ENCODE measurements around the gene NRG4. TPM values are rescaled to one million over a fixed set of nuclear protein-coding genes. Genes with fewer than 3 reads are reported as not detected.

NRG4 gene
- total and polyA plus RNA-seq, 9 of the 15 experiments (the other 6 are each of a cell fraction or from before 2014, with no cell fraction given): 0.33 to 2.5 (median 0.76) TPM

DNA sequence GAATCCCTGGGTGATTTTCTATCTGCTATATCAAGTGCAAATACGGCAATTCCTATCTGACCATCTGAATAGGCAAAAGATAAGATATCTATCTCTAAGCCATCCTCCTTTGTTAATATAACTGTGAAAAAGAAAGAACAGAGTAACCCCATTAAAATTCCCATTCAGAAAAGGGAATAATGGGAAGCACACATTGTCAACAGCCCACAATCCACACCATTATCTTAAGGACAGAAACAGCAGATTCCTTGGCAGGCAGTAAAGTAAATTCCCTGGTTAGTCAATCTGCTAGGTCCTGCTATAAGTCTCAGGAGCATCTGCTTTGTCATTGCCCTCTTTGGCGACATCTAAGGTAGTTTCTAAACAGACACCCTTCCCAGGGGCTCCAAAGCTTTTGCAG is 21.9 kb upstream of the NRG4 start:
- no peak overlapping the region for H3K27ac ChIP-seq (ENCODE audit: extremely low read depth, low read depth, low read length)
- ATAC-seq: no peak
- TF ChIP-seq EP400 (IDR thresholded peaks at IDR 0.05) (no peak), ZBTB1 (CRISPR knock-in tag; IDR thresholded peaks at IDR 0.05; ENCODE audit: borderline replicate concordance, low read depth) (no peak), YY1 (IDR thresholded peaks at IDR 0.05; ENCODE audit: borderline replicate concordance in 1 of 3, control insufficient read depth in 1 of 3, extremely low read depth in 1 of 3, insufficient read depth in 3 of 3, insufficient read length in 1 of 3, insufficient replicate concordance in 2 of 3, low read depth in 1 of 3, low read length in 2 of 3) (no peak), PHB (CRISPR knock-in tag; IDR thresholded peaks at IDR 0.05) (no peak), ZNF586 (CRISPR knock-in tag; conservative IDR thresholded peaks at IDR 0.05) (no peak), ZNF174 (CRISPR knock-in tag; IDR thresholded peaks at IDR 0.05) (no peak), HNRNPL (IDR thresholded peaks at IDR 0.05; ENCODE audit: low read depth, low read length) (no peak), CEBPG (CRISPR knock-in tag; IDR thresholded peaks at IDR 0.05) (no peak), CEBPG (tag; conservative IDR thresholded peaks at IDR 0.05 in 1 of 2, IDR thresholded peaks at IDR 0.05 in 1 of 2) (no peak), HCFC1 (IDR thresholded peaks at IDR 0.05; ENCODE audit: low read depth, low read length) (no peak), PURB (CRISPR knock-in tag; IDR thresholded peaks at IDR 0.05; ENCODE audit: low read depth) (no peak), NONO (IDR thresholded peaks at IDR 0.05; ENCODE audit: low read depth in 2 of 2, low read length in 1 of 2) (no peak)
- TF ChIP-seq, protein P1, sequence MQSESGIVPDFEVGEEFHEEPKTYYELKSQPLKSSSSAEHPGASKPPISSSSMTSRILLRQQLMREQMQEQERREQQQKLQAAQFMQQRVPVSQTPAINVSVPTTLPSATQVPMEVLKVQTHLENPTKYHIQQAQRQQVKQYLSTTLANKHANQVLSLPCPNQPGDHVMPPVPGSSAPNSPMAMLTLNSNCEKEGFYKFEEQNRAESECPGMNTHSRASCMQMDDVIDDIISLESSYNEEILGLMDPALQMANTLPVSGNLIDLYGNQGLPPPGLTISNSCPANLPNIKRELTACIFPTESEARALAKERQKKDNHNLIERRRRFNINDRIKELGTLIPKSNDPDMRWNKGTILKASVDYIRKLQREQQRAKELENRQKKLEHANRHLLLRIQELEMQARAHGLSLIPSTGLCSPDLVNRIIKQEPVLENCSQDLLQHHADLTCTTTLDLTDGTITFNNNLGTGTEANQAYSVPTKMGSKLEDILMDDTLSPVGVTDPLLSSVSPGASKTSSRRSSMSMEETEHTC (IDR thresholded peaks at IDR 0.05): no peak
- TF ChIP-seq, protein P2, sequence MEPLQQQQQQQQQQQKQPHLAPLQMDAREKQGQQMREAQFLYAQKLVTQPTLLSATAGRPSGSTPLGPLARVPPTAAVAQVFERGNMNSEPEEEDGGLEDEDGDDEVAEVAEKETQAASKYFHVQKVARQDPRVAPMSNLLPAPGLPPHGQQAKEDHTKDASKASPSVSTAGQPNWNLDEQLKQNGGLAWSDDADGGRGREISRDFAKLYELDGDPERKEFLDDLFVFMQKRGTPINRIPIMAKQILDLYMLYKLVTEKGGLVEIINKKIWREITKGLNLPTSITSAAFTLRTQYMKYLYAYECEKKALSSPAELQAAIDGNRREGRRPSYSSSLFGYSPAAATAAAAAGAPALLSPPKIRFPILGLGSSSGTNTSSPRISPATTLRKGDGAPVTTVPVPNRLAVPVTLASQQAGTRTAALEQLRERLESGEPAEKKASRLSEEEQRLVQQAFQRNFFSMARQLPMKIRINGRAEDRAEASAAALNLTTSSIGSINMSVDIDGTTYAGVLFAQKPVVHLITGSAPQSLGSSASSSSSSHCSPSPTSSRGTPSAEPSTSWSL (CRISPR knock-in tag; IDR thresholded peaks at IDR 0.05; ENCODE audit: borderline replicate concordance): no peak
- H3K9me1 ChIP-seq (ENCODE audit: control insufficient read depth, insufficient read depth, low read length): no peaks in the 10 kb centered on the region
- in situ Hi-C loops (cut with MboI) (no loop called here), intact Hi-C loops (cut with micrococcal nuclease) (no loop called here)
- H3K4me2 ChIP-seq (ENCODE audit: insufficient read depth, low read length): no peak overlapping the region
- 0% methylated on average over 2 of the region's 2 CpGs for WGBS (ENCODE audit: insufficient coverage, low coverage, missing lambda C conversion rate)
- BruUV-seq (replicated peaks): no TSS peak
- H3K9me3 ChIP-seq (replicated peaks; ENCODE audit: control insufficient read depth, insufficient read depth, low read depth, low read length): no peaks in the 10 kb centered on the region; the same call in 1 of the 2 replicates
- no peak for DNase-seq (ENCODE audit: extremely low read depth in 1 of 4, low spot score in 3 of 4)
- ChIA-PET POLR2A (interaction anchor here (0.7 to 1.2 kb wide), 2 partner anchors 16 to 68 kb away, joined by 3 read pairs; no protein-coding TSS in a partner anchor), CTCF (ENCODE audit: low intra/inter-chr PET ratio) (no interaction called here)
- no peak for FAIRE-seq
- no peaks in the 10 kb centered on the region for H3K4me1 ChIP-seq (replicated peaks in 1 of 2; ENCODE audit: control insufficient read depth in 2 of 2, insufficient read depth in 2 of 2, low read length in 2 of 2)
- peaks cover 2 to 8% of the 10 kb centered on the region in 2 experiments; a peak in 2 of 5 replicates for H3K27me3 ChIP-seq (ENCODE audit: control insufficient read depth in 2 of 2, insufficient read depth in 2 of 2, low read length in 2 of 2)
- H3K4me3 ChIP-seq: no peak overlapping the region
- no peaks in the 10 kb centered on the region for H4K20me1 ChIP-seq (replicated peaks; ENCODE audit: control insufficient read depth, insufficient read depth, low read length)
- no peak overlapping the region for H2AFZ ChIP-seq (ENCODE audit: low read depth, low read length)
- no peaks in the 10 kb centered on the region for H3K36me3 ChIP-seq (ENCODE audit: control insufficient read depth, insufficient read depth, low read length)
- no peak overlapping the region for H3K9ac ChIP-seq (ENCODE audit: insufficient read depth in 1 of 2, low read depth in 2 of 2, low read length in 2 of 2)
- no peaks in the 10 kb centered on the region for H3K79me2 ChIP-seq (ENCODE audit: control insufficient read depth, insufficient read depth, low read length)
